Endothelial cell of umbilical vein (primary cell): ENCODE measurements around the gene SMIM41.

Experiments
- POLR2A ChIP-seq: IDR thresholded peaks from 2 replicates; pipeline ENCODE4 v1.6.1; 2012; ENCODE audit warnings: low read depth, mild to moderate bottlenecking, control low read depth, low read length
- POLR2AphosphoS5 ChIP-seq: IDR thresholded peaks from 2 replicates; pipeline ENCODE4 v1.6.1; 2012; ENCODE audit warnings: low read depth, mild to moderate bottlenecking, control low read depth, low read length, moderate library complexity; ENCODE audit not compliant: insufficient read depth
- TF ChIP-seq, protein P1 (sequence below), 2 donors: IDR thresholded peaks; 1 replicate in 1 of 2; 2 replicates in 1 of 2; pipeline ENCODE4 v1.5.1; 2011; ENCODE audit warnings: low read length in 2 of 2, mild to moderate bottlenecking in 2 of 2, moderate library complexity in 2 of 2, control low read depth in 1 of 2, inconsistent platforms in 1 of 2, low read depth in 1 of 2; ENCODE audit not compliant: insufficient read depth in 1 of 2; ENCODE audit errors: extremely low read depth in 1 of 2

DNA sequence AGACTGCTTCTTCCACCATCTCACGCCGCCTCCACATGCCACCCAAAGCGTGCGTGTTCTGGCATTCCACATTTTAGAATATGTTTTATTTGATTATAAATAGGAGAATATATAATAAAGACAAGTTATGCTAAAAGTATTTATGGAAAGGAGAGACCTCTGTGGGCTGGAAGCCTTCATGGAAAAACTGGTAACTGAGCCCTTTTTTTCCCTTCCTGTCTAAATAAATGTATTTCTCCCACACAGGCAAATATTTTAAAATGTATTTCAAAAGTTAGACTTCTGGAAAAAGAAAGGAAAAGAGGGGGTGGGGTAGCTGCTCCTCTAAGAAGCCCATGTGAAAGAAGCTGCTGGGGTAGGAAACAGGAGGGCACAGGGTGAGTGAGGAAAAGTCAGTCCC, 44.3 kb upstream of the SMIM41 start:
- TF ChIP-seq, protein P1, sequence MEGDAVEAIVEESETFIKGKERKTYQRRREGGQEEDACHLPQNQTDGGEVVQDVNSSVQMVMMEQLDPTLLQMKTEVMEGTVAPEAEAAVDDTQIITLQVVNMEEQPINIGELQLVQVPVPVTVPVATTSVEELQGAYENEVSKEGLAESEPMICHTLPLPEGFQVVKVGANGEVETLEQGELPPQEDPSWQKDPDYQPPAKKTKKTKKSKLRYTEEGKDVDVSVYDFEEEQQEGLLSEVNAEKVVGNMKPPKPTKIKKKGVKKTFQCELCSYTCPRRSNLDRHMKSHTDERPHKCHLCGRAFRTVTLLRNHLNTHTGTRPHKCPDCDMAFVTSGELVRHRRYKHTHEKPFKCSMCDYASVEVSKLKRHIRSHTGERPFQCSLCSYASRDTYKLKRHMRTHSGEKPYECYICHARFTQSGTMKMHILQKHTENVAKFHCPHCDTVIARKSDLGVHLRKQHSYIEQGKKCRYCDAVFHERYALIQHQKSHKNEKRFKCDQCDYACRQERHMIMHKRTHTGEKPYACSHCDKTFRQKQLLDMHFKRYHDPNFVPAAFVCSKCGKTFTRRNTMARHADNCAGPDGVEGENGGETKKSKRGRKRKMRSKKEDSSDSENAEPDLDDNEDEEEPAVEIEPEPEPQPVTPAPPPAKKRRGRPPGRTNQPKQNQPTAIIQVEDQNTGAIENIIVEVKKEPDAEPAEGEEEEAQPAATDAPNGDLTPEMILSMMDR (IDR thresholded peaks at IDR 0.05; ENCODE audit: extremely low read depth in 1 of 2, insufficient read depth in 1 of 2, low read depth in 1 of 2, low read length in 2 of 2), result no peak
- TF ChIP-seq POLR2A (no peak), POLR2AphosphoS5 (no peak)
